MCF 10A (cell line): ENCODE measurements around the gene EGLN2. TPM values are rescaled to one million over a fixed set of nuclear protein-coding genes. Genes with fewer than 3 reads are reported as not detected.
"Not testable (repeated sequence)": the region's sequence is repeated elsewhere in the genome, so short reads cannot be mapped to it uniquely, and the experiment has no call there.

Experiments
- BruUV-seq: library from RNA; stranded (reverse); fragments of 400-500 nt; replicated peaks from 2 replicates; lab custom pipeline; 2021; lab: Mats Ljungman, UMichigan
- CTCF ChIA-PET: fragments of 300-600 bp; sonication (Branson Sonifier 250); formaldehyde crosslinking; extraction: SDS; loops from one replicate; lab custom pipeline; 2021; ENCODE audit warnings: antibody characterized with exemption, inconsistent platforms; lab: Yijun Ruan, JAX
- POLR2A ChIA-PET: fragments of 300-600, 350-650 bp; sonication (Branson Sonifier 250); formaldehyde crosslinking; extraction: SDS; loops from one replicate; lab custom pipeline; 2020; ENCODE audit warnings: antibody characterized with exemption, inconsistent platforms; lab: Yijun Ruan, JAX
- DNase-seq: peaks from one replicate; pipeline ENCODE4 v3.0.0-alpha.2; 2018; ENCODE audit not compliant: unreplicated experiment
- H3K27ac Mint-ChIP-seq: one replicate; pipeline ENCODE4 v1.8.0; 2022; ENCODE audit warnings: mild to moderate bottlenecking, low read depth, mixed read lengths; ENCODE audit not compliant: unreplicated experiment
- H3K27me3 Mint-ChIP-seq: one replicate; pipeline ENCODE4 v1.8.0; 2022; ENCODE audit warnings: mixed read lengths; ENCODE audit not compliant: insufficient read depth, unreplicated experiment
- H3K36me3 Mint-ChIP-seq: one replicate; pipeline ENCODE4 v1.8.0; 2022; ENCODE audit warnings: mild to moderate bottlenecking, moderate library complexity, mixed read lengths; ENCODE audit not compliant: insufficient read depth, unreplicated experiment
- H3K4me1 Mint-ChIP-seq: one replicate; pipeline ENCODE4 v1.8.0; 2022; ENCODE audit warnings: mixed read lengths; ENCODE audit not compliant: insufficient read depth, unreplicated experiment
- H3K4me3 Mint-ChIP-seq: one replicate; pipeline ENCODE4 v1.8.0; 2022; ENCODE audit warnings: mild to moderate bottlenecking, moderate library complexity, mixed read lengths; ENCODE audit not compliant: unreplicated experiment
- H3K9me3 Mint-ChIP-seq: one replicate; pipeline ENCODE4 v1.8.0; 2022; ENCODE audit warnings: mixed read lengths; ENCODE audit not compliant: unreplicated experiment
- intact Hi-C: fragments of 100-400 bp; cut with micrococcal nuclease; formaldehyde crosslinking; loops from 2 replicates; pipeline ENCODE4 v1.14.1; 2022
- total RNA-seq: library from RNA; stranded (reverse); gene quantifications from 2 replicates; pipeline ENCODE4 v1.2.3, GENCODE V29; 2022
- TF ChIP-seq, protein P1 (sequence below): fragments of 200-600 bp; IDR thresholded peaks from one replicate; pipeline ENCODE4 v1.8.0; 2022; ENCODE audit warnings: antibody characterized with exemption, mild to moderate bottlenecking; ENCODE audit not compliant: unreplicated experiment

Gene EGLN2
- total RNA-seq, 1 experiment from 2014 or later = 55.6 TPM

DNA sequence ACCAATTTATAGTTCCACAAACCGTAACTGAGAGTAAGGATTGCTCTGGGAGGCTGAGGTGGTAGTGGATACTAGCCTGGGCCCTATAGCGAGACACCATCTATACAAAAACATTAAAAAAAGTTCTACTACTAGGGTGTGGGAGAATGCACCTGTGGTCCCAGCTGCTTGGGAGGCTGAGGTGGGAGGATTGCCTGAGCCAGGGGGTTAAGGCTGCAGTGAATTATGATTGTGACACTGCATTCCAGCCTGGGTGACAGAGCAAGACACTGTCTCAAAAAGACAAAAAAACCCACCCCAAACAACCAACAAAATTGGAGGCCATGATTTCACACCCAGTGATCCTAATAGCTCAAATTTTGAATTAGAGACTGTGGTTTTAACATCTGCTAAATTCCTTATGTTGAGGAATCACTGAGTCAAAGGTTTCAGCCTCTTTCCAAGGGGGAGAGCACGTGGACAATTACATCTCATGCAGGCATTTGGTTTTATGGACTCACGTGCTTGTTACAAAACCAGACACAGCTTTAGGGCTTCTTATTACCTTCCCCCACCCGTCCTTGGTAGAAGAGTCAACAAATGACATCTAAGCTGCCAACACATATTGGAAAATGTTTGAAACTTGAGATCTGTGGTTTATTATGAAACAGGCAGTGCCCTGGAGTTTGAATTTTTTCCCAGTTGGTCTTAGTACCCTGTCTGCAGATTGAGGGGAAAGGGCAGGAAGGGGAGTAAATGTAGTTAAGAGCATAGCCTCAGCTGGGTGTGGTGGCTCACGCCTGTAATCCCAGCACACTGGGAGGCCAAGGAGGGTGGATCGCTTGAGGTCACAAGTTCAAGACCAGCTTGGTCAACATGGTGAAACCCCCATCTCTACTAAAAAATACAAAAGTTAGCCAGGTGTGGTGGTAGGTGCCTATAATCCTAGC, 32.8 kb downstream of the EGLN2 start:
- BruUV-seq = no TSS peak
- CTCF ChIA-PET = interaction anchor here (0.6 kb wide), 3 partner anchors 114 to 200 kb away, joined by 3 to 4 read pairs (median 4); no protein-coding TSS in a partner anchor

DNA sequence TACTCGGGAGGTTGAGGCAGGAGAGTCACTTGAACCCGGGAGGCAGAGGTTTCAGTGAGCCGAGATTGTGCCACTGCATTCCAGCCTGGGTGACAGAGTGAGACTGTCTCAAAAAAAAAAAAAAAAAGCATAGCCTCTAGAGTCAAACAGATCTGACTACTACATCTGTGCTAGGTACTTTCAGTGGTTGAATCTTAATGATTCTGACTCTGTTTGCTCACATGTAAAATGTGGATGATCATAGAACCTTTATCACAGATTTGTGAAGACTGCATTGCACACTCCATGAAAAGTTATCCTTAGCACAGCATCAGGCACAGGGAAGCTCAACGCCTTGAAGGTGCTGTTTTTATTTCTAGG, 33.4 kb downstream of the EGLN2 start:
- Mint-ChIP-seq H3K27ac (peak overlapping the region; percentile 52), H3K4me1 (peaks cover 13% of the 10 kb centered on the region)
- DNase-seq, H3K4me3 Mint-ChIP-seq, BruUV-seq, intact Hi-C loops, H3K36me3 Mint-ChIP-seq, H3K9me3 Mint-ChIP-seq, H3K27me3 Mint-ChIP-seq: not testable (repeated sequence)
- CTCF ChIA-PET = interaction anchor here (0.6 kb wide), 1 partner anchor 138 kb away, joined by 4 read pairs; no protein-coding TSS in a partner anchor
- POLR2A ChIA-PET = interaction anchor here (0.9 to 1.5 kb wide), 4 partner anchors 18 to 142 kb away, joined by 3 to 8 read pairs (median 5); partner anchors contain the start of genes ACTMAP, CYP2A6, EGLN2 and NUMBL

More for the DNA sequence above, 32.8 kb downstream of the EGLN2 start:
- no peak overlapping the region for H3K4me3 Mint-ChIP-seq
- peak; percentile 99 for DNase-seq
- peaks cover 9% of the 10 kb centered on the region for H3K36me3 Mint-ChIP-seq
- H3K9me3 Mint-ChIP-seq = no peaks in the 10 kb centered on the region
- intact Hi-C loops = no loop called here
- peak overlapping the region; percentile 52 for H3K27ac Mint-ChIP-seq
- no peaks in the 10 kb centered on the region for H3K27me3 Mint-ChIP-seq
- H3K4me1 Mint-ChIP-seq = peaks cover 13% of the 10 kb centered on the region
- TF ChIP-seq, protein P1, sequence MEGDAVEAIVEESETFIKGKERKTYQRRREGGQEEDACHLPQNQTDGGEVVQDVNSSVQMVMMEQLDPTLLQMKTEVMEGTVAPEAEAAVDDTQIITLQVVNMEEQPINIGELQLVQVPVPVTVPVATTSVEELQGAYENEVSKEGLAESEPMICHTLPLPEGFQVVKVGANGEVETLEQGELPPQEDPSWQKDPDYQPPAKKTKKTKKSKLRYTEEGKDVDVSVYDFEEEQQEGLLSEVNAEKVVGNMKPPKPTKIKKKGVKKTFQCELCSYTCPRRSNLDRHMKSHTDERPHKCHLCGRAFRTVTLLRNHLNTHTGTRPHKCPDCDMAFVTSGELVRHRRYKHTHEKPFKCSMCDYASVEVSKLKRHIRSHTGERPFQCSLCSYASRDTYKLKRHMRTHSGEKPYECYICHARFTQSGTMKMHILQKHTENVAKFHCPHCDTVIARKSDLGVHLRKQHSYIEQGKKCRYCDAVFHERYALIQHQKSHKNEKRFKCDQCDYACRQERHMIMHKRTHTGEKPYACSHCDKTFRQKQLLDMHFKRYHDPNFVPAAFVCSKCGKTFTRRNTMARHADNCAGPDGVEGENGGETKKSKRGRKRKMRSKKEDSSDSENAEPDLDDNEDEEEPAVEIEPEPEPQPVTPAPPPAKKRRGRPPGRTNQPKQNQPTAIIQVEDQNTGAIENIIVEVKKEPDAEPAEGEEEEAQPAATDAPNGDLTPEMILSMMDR = no peak
- POLR2A ChIA-PET = interaction anchor here (0.6 to 1.5 kb wide), 8 partner anchors 18 to 741 kb away, joined by 3 to 8 read pairs (median 4); partner anchors contain the start of genes ACTMAP, CYP2A6, EGLN2 and HNRNPUL1

DNA sequence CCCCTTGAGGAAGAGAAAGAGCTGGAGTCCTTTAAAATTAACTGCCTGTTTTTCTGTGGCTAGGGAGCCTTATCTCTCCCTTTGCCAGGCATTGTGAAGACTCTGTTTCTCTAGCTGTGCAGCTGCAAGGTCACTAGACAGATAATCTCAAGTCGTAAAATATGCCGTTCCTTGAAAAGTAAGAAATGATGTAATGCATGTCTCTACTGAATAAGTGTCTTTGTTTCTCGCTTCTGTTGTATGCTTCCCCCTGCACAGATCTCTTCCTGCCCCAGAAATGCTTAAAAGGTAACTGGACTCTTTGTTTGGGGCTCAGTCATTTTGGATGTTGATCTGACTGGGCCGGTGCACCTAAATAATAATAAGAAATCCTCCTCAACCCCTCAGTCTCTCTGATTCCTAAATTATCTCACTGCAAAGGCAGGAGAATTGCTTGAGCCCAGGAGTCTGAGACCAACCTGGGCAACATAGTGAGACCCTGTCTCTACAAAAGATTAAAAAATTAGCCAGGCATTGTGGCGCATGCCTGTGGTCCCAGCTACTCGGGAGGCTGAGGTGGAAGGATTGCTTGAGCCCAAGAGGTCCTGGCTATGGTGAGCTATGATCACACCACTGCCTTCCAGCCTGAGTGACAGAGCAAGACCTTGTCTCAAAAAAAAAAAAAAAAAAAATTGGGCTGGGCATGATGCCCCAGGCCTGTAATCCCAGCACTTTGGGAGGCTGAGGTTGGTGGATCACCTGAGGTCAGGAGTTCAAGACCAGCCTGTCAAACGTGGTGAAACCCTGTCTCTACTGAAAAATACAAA, 34.9 kb downstream of the EGLN2 start:
- POLR2A ChIA-PET, H3K36me3 Mint-ChIP-seq, H3K27me3 Mint-ChIP-seq, BruUV-seq, H3K27ac Mint-ChIP-seq, H3K9me3 Mint-ChIP-seq, intact Hi-C loops, DNase-seq, H3K4me3 Mint-ChIP-seq: not testable (repeated sequence)
- CTCF ChIA-PET = interaction anchor here (0.6 kb wide), 2 partner anchors 149 to 609 kb away, joined by 3 to 4 read pairs; partner anchors contain the start of gene ERICH4
- peaks cover 13% of the 10 kb centered on the region for H3K4me1 Mint-ChIP-seq

DNA sequence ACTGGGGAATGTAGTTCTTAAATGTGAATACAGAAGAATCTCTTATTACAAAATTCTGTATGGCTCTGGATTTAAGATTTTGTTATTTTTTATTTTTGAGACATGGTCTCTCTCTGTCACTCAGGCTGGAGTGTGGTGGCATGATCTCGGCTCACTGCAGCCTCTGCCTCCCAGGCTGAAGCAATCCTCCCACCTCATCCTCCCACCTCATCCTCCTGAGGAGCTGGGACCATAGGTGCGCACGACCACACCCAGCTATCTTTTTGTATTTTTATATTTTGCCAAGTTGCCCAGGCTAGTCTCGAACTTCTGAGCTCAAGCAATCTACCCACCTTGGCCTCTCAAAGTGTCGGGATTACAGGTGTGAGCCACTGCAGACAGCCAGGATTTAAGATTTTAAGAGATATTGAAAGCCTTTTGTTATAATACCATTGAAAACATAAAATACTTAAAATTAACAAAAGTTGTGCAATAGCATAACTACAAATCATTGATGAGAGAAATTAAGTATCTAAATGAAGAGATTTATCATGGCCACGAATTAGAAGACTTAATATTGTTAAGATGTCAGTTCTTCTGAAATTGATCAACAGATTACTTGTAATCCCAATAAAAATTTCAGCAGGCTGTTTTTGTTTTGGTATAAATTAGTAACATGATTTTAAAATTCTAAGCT, 37.9 kb downstream of the EGLN2 start:
- DNase-seq = no peak
- Mint-ChIP-seq H3K4me3 (no peak overlapping the region), H3K4me1 (peaks cover 4% of the 10 kb centered on the region), H3K27ac (no peak overlapping the region), H3K27me3 (peaks cover 36% of the 10 kb centered on the region), H3K36me3 (no peaks in the 10 kb centered on the region), H3K9me3 (no peaks in the 10 kb centered on the region)
- TF ChIP-seq, protein P1 = no peak
- CTCF ChIA-PET = no interaction called here
- intact Hi-C loops = no loop called here
- no TSS peak for BruUV-seq
- POLR2A ChIA-PET = no interaction called here

DNA sequence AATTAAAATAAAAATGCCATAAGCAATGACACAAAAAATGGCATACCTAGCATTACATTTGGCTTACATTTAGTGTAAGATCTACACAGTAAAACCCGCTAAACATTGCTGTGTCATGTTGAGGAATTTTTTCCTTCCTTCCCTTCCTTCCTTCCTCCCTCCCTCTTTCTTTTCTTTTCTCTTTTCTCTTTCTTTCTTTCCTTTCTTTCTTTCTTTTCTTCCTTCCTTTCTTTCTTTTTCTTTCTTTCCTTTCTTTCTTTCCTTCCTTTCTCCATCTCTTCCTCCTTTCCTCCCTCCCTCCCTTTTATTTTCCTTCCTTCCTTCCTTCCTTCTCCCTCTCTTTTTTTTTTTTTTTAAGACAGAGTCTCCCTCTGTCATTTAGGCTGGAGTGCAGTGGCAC, 39.5 kb downstream of the EGLN2 start:
- POLR2A ChIA-PET = interaction anchor here (0.7 kb wide), 1 partner anchor 364 kb away, joined by 3 read pairs; no protein-coding TSS in a partner anchor
- H3K4me3 Mint-ChIP-seq, intact Hi-C loops, DNase-seq, H3K4me1 Mint-ChIP-seq, H3K27ac Mint-ChIP-seq, H3K9me3 Mint-ChIP-seq, H3K36me3 Mint-ChIP-seq, BruUV-seq: not testable (repeated sequence)
- CTCF ChIA-PET = interaction anchor here (0.5 kb wide), 1 partner anchor 18 kb away, joined by 3 read pairs; no protein-coding TSS in a partner anchor
- peaks cover 36% of the 10 kb centered on the region for H3K27me3 Mint-ChIP-seq

DNA sequence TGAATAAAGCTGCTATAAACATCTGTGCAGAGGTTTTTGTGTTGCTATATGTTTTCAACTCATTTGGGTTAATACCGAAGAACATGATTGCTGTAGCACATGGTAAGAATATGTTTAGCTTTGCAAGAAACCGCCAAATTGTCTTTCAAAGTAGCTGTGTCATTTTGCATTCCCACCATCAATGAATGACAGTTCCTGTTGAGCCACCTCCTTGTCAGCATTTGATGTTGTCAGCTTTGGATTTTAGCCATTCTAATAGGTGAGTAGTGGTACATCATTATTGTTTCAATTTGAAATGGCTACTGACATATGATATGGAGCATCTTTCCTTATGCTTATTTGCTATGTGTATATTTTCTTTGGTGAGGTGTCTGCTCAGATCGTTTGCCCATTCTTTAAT, 43.0 kb downstream of the EGLN2 start:
- H3K4me1 Mint-ChIP-seq, BruUV-seq, intact Hi-C loops, DNase-seq, H3K36me3 Mint-ChIP-seq, H3K27ac Mint-ChIP-seq, H3K9me3 Mint-ChIP-seq, POLR2A ChIA-PET, CTCF ChIA-PET, H3K4me3 Mint-ChIP-seq: not testable (repeated sequence)
- H3K27me3 Mint-ChIP-seq = peaks cover 61% of the 10 kb centered on the region
